Naive B cell (primary cell): ENCODE results near the gene ZGLP1. TPM values are rescaled to one million over a fixed set of nuclear protein-coding genes. Genes with fewer than 3 reads are reported as not detected.

Source experiments
- ATAC-seq, 2 donors: fragments of 150-1000 bp; cut with Tn5 transposase; 2 replicates each; pipeline ENCODE4 v1.10.0; 2021; ENCODE audit warnings: low read depth in 2 of 2, mild to moderate bottlenecking in 2 of 2, moderate library complexity in 2 of 2
- DNase-seq: peaks from one replicate; pipeline ENCODE4 v3.0.0; 2022
- H3K27ac Mint-ChIP-seq, 6 donors: one replicate each; pipeline ENCODE4 v1.8.0; 2020 to 2022; ENCODE audit warnings: mild to moderate bottlenecking in 6 of 6, mixed read lengths in 6 of 6, moderate library complexity in 5 of 6, inconsistent platforms in 2 of 6
- H3K27me3 Mint-ChIP-seq, 3 donors: one replicate each; pipeline ENCODE4 v1.8.0; 2021 to 2022; ENCODE audit warnings: mixed read lengths in 3 of 3, mild to moderate bottlenecking in 1 of 3
- H3K36me3 Mint-ChIP-seq, 2 donors: one replicate each; pipeline ENCODE4 v1.8.0; 2020 to 2022; ENCODE audit warnings: mixed read lengths in 2 of 2, inconsistent platforms in 1 of 2, mild to moderate bottlenecking in 1 of 2
- H3K4me1 Mint-ChIP-seq, 3 donors: one replicate each; pipeline ENCODE4 v1.8.0; 2020 to 2022; ENCODE audit warnings: mixed read lengths in 3 of 3, inconsistent platforms in 1 of 3, mild to moderate bottlenecking in 1 of 3, moderate library complexity in 1 of 3
- H3K4me3 Mint-ChIP-seq, 8 donors: one replicate each; pipeline ENCODE4 v1.8.0; 2020 to 2022; ENCODE audit warnings: mild to moderate bottlenecking in 8 of 8, mixed read lengths in 8 of 8, moderate library complexity in 8 of 8, inconsistent platforms in 2 of 8
- H3K9me3 Mint-ChIP-seq, 7 donors: one replicate each; pipeline ENCODE4 v1.8.0; 2020 to 2022; ENCODE audit warnings: mixed read lengths in 7 of 7, mild to moderate bottlenecking in 5 of 7, inconsistent platforms in 2 of 7, moderate library complexity in 1 of 7
- polyA plus RNA-seq, 6 donors: library from polyadenylated mRNA; unstranded; fragments of 300-500 nt; fragmentation: Illumina TruSeq; gene quantifications; one replicate each; pipeline ENCODE4 v1.2.3, GENCODE V29; 2021; ENCODE audit warnings: low read depth in 6 of 6

ZGLP1 gene
- polyA plus RNA-seq, 6 donors from 2014 or later = 0.73 to 0.86 TPM; not detected in 4

DNA sequence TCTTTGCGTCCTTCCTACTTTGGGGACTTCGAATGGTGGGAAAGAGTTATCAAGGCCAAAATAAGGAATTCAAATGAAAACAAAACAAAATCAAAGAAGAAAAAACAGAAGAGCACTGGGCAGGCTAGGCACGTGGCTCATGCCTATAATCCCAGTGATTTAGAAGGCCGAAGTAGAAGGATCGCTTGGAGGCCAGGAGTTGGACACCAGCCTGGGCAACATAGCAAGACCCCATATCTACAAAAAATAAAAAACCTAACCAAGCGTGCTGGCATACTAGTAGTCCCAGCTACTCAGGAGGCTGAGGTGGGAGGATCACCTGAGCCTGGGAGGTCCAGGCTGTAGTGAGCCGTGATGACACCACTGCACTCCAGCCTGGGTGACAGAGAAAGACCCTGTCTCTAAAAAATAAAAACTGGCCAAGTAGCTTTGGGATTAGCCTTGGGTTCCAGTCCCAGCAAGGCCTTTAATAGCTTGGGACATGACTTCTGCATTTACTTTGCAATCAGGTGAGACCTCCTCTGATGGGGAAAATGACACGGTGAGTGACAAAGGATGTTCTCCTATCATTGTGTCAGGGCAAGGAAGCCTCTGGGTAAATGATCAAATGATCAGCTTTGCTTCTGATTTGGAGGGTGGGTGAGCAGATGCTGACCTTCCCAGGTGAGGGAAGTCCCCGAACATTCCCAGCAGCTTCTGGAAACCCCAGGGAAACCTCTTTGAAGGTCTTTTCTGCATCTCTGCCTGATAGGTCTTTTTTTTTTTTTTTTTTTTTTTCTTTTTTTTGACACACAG, 31.6 kb downstream of the ZGLP1 start:
- no peak overlapping the region for H3K4me3 Mint-ChIP-seq
- H3K36me3 Mint-ChIP-seq = peaks cover 0 to 5% of the 10 kb centered on the region in 2 donors
- H3K27me3 Mint-ChIP-seq = no peaks in the 10 kb centered on the region

DNA sequence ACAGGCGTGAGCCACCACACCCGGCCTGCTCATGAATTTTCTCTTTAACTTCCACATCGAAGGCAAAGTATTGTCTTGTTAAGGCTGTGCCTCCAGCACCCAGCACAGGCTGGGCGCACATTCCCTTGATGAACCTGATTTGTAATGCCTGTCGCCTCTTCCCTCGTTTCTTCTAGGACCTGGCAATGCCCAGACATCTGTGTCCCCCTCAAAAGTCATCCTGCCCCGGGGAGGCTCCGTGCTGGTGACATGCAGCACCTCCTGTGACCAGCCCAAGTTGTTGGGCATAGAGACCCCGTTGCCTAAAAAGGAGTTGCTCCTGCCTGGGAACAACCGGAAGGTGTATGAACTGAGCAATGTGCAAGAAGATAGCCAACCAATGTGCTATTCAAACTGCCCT, 35.0 kb downstream of the ZGLP1 start:
- DNase-seq = no peak
- peak overlapping the region in 1 of 8 donors; percentile 65 for H3K4me3 Mint-ChIP-seq
- H3K9me3 Mint-ChIP-seq = no peaks in the 10 kb centered on the region
- no peak for ATAC-seq
- H3K27ac Mint-ChIP-seq = peak overlapping the region in 5 of 6 donors; percentile 17 to 93 (median 85)
- H3K27me3 Mint-ChIP-seq = no peaks in the 10 kb centered on the region
- peaks cover 0 to 5% of the 10 kb centered on the region in 2 donors for H3K36me3 Mint-ChIP-seq
- peaks cover 28 to 40% (median 33%) of the 10 kb centered on the region in 3 donors for H3K4me1 Mint-ChIP-seq

More for the DNA sequence above, 31.6 kb downstream of the ZGLP1 start:
- H3K9me3 Mint-ChIP-seq = no peaks in the 10 kb centered on the region
- H3K27ac Mint-ChIP-seq = peak overlapping the region in 4 of 6 donors; percentile 27 to 79 (median 38)
- H3K4me1 Mint-ChIP-seq = peaks cover 12 to 21% (median 14%) of the 10 kb centered on the region in 3 donors
- no peak for DNase-seq
- ATAC-seq = no peak

DNA sequence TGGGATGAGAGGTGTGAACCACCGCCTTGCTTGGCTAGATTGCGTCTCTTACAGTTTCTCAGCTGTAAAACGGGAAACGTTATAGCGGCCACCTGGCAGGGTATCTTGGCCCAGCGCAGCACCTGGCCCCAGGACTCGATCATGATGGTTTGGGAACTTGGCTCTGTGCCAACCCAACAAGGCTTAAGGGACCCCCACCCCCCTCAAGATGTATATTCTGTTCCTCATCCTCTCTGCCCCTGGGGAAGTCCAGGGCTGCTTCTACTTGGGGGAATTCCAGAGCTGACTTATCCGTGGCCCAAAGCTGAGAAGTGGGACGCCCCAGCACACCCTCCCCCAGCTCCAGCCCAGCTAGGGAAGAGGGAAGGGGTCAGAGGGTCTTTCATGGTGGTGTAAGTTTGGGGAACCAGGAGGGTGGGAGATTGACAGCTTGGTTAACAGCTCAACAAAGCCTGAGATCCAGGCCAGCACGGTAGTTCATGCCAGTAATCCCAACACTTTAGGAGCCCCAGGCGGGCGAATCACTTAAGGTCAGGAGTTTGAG, 38.0 kb downstream of the ZGLP1 start:
- H3K27me3 Mint-ChIP-seq = no peaks in the 10 kb centered on the region
- peaks cover 23 to 38% (median 36%) of the 10 kb centered on the region in 3 donors for H3K4me1 Mint-ChIP-seq
- peak overlapping the region; percentile 97 to 100 (median 99) for H3K27ac Mint-ChIP-seq
- peaks cover 0 to 5% of the 10 kb centered on the region in 2 donors for H3K36me3 Mint-ChIP-seq
- H3K9me3 Mint-ChIP-seq = no peaks in the 10 kb centered on the region
- peak; percentile 86 for DNase-seq
- peak; percentile 53 to 56 for ATAC-seq
- peak overlapping the region; percentile 84 to 96 (median 90) for H3K4me3 Mint-ChIP-seq

DNA sequence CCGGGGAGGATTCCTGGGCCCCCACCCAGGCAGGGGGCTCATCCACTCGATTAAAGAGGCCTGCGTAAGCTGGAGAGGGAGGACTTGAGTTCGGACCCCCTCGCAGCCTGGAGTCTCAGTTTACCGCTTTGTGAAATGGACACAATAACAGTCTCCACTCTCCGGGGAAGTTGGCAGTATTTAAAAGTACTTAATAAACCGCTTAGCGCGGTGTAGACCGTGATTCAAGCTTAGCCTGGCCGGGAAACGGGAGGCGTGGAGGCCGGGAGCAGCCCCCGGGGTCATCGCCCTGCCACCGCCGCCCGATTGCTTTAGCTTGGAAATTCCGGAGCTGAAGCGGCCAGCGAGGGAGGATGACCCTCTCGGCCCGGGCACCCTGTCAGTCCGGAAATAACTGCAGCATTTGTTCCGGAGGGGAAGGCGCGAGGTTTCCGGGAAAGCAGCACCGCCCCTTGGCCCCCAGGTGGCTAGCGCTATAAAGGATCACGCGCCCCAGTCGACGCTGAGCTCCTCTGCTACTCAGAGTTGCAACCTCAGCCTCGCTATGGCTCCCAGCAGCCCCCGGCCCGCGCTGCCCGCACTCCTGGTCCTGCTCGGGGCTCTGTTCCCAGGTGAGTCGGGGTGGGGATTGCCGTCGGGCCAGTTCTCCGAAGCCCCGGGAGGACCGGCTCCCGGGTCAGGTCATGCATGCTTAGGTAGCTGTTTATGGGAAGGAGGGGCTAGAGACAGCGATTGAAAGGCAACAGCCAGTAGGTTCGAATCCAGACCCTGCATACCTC, 38.8 kb downstream of the ZGLP1 start, which contains the start of gene ICAM1:
ICAM1 (plus strand) TSS at position 505 of the 779 bp plus-strand sequence; CDS start at position 545, 40 bp downstream.
- H3K9me3 Mint-ChIP-seq = no peaks in the 10 kb centered on the region
- no peaks in the 10 kb centered on the region for H3K27me3 Mint-ChIP-seq
- peak within 1 kb of the TSS; percentile 97 to 100 (median 99) for H3K27ac Mint-ChIP-seq
- H3K36me3 Mint-ChIP-seq = peaks cover 0 to 5% of the 10 kb centered on the region in 2 donors
- H3K4me1 Mint-ChIP-seq = peaks cover 23 to 38% (median 36%) of the 10 kb centered on the region in 3 donors
- ATAC-seq (peak; percentile 44 to 46), DNase-seq (peak; percentile 81)
- H3K4me3 Mint-ChIP-seq = peak within 1 kb of the TSS; percentile 84 to 96 (median 90)

DNA sequence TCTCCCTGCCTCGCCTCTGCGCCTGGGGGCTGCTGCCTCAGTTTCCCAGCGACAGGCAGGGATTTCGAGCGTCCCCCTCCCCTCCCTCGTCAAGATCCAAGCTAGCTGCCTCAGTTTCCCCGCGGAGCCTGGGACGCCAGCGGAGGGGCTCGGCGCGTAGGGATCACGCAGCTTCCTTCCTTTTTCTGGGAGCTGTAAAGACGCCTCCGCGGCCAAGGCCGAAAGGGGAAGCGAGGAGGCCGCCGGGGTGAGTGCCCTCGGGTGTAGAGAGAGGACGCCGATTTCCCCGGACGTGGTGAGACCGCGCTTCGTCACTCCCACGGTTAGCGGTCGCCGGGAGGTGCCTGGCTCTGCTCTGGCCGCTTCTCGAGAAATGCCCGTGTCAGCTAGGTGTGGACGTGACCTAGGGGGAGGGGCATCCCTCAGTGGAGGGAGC, 39.4 kb downstream of the ZGLP1 start:
- ATAC-seq (peak; percentile 59 to 66), DNase-seq (peak; percentile 92)
- Mint-ChIP-seq H3K36me3 (peaks cover 0 to 5% of the 10 kb centered on the region in 2 donors), H3K9me3 (no peaks in the 10 kb centered on the region), H3K4me3 (peak overlapping the region; percentile 84 to 96 (median 90)), H3K4me1 (peaks cover 23 to 38% (median 36%) of the 10 kb centered on the region in 3 donors), H3K27ac (peak overlapping the region; percentile 97 to 100 (median 99)), H3K27me3 (no peaks in the 10 kb centered on the region)

DNA sequence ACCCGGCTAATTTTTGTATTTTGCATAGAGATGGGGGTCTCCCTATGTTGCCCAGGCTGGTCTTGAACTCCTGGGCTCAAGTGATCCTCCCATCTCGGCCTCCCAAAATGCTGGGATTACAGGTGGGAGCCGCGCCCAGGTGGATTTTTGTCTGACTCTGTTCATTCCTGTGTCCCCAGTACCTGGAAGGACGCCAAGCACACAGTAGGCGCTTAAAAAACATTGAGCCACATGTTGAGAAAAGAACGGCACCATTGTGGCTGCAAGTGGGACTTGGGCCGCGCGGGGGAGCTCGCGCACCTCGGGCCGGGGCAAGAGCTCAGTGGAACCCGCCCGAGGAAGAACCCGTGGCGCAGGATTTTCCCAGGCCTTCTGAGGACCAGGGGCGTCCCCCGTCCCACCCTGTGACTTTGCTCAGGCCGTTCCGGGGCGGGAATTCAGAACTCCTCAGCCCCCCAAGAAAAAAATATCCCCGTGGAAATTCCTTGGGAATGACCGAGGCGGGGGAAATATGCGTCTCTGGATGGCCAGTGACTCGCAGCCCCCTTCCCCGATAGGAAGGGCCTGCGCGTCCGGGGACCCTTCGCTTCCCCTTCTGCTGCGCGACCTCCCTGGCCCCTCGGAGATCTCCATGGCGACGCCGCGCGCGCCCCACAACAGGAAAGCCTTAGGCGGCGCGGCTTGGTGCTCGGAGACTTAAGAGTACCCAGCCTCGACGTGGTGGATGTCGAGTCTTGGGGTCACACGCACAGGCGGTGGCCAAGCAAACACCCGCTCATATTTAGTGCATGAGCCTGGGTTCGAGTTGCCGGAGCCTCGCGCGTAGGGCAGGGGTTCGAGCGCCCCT, 40.1 kb downstream of the ZGLP1 start:
- Mint-ChIP-seq H3K36me3 (peaks cover 0 to 5% of the 10 kb centered on the region in 2 donors), H3K4me1 (peaks cover 23 to 38% (median 34%) of the 10 kb centered on the region in 3 donors), H3K4me3 (peak overlapping the region; percentile 84 to 96 (median 90)), H3K27ac (peak overlapping the region; percentile 97 to 100 (median 99)), H3K9me3 (no peaks in the 10 kb centered on the region), H3K27me3 (no peaks in the 10 kb centered on the region)
- peak; percentile 84 for DNase-seq
- peak; percentile 49 to 54 for ATAC-seq

DNA sequence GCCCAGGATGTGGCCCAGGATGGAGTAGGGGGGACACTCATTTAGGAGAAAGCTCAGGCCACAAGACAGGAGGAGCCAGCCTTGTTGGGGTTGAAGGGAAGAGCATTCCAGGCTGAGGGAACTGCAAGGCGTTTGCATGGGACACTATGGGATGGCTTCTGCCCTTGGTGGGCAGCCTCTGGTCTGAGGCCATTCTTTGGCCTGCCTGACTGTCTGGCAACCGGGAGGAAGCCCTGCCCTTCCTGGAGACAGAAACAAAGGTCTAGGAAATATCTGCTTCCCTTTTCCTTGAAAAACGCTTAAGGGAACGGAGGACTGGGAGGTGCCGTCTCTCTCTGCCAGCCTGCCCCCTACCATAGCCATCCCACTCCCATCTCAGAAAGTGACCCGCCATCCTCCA, 41.5 kb downstream of the ZGLP1 start:
- no peaks in the 10 kb centered on the region for H3K27me3 Mint-ChIP-seq
- peak overlapping the region in 1 of 6 donors; percentile 42 for H3K27ac Mint-ChIP-seq
- peaks cover 19 to 33% (median 30%) of the 10 kb centered on the region in 3 donors for H3K4me1 Mint-ChIP-seq
- DNase-seq = no peak
- H3K4me3 Mint-ChIP-seq = peak overlapping the region in 1 of 8 donors; percentile 66
- no peaks in the 10 kb centered on the region for H3K36me3 Mint-ChIP-seq
- H3K9me3 Mint-ChIP-seq = no peaks in the 10 kb centered on the region
- no peak for ATAC-seq

DNA sequence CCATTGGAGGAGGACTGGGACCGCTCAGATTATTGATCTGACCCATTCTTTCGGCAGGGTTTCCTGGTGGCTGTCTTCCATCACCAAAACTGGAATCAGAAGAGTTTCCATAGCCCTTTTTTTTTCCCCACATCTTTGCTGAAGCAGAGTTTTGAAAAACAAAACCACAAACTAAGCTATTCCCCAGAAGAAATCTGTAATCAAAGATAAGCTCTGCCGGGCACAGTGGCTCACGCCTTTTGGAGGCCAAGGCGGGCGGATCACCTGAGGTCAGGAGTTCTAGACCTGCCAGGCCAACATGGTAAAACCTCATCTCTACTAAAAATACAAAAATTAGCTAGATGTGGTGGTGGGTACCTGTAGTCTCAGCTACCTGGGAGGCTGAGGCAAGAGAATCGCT, 42.9 kb downstream of the ZGLP1 start:
- H3K36me3 Mint-ChIP-seq = no peaks in the 10 kb centered on the region
- DNase-seq (no peak), ATAC-seq (no peak)
- H3K9me3 Mint-ChIP-seq = no peaks in the 10 kb centered on the region
- H3K27ac Mint-ChIP-seq = peak overlapping the region in 2 of 6 donors; percentile 21 to 66
- no peak overlapping the region for H3K4me3 Mint-ChIP-seq
- H3K4me1 Mint-ChIP-seq = peaks cover 13 to 24% (median 20%) of the 10 kb centered on the region in 3 donors
- H3K27me3 Mint-ChIP-seq = no peaks in the 10 kb centered on the region

DNA sequence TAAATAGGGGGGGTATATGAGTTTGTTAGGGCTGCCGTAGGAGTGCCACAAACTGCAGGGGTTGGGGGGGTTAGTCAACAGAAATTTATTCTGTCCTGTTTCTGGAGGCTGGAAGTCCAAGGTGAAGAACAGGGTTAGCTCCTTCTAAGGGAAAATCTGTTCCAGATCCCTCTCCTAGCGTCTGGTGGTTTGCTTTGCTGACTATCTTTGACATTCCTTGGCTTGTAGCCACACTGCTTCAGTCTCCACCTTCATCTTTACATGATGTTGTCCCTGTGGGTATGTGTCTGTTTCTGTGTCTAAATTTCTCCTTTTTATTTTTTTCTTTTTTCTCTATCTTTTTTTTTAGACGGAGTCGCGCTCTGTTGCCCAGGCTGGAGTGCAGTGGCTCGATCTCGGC, 46.8 kb downstream of the ZGLP1 start:
- Mint-ChIP-seq H3K27me3 (no peaks in the 10 kb centered on the region), H3K27ac (no peak overlapping the region), H3K4me1 (peaks cover 0 to 5% (median 0%) of the 10 kb centered on the region in 3 donors)

DNA sequence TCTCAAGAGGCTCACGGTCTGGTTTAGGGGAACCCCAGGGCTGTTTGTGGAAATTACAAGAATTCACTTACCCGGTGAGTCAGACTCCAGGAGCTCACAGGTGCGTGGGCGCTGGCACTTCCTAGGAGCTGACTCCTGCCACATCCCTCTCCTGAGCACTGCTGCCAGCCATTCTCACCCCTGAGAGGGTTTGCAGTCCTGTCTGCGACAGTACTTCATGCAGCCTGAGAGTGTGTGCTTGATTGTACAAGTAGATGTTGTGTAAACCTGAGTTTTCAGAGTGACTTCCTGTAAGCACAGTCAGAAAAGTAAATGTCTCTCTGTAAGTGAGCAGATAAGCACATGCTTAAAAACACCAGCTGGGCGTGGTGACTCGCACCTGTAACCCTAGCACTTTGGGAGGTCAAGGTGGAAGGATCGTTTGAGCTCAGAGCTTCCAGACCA, 49.5 kb downstream of the ZGLP1 start:
- H3K27ac Mint-ChIP-seq = peak overlapping the region in 1 of 6 donors; percentile 54
- peaks cover 10 to 20% of the 10 kb centered on the region in 2 donors for H3K36me3 Mint-ChIP-seq
- H3K27me3 Mint-ChIP-seq = no peaks in the 10 kb centered on the region
- DNase-seq (no peak), ATAC-seq (no peak)
- H3K9me3 Mint-ChIP-seq = no peaks in the 10 kb centered on the region
- peaks cover 0 to 21% (median 11%) of the 10 kb centered on the region in 3 donors for H3K4me1 Mint-ChIP-seq
- no peak overlapping the region for H3K4me3 Mint-ChIP-seq

More for the DNA sequence above, 46.8 kb downstream of the ZGLP1 start:
- no peak overlapping the region for H3K4me3 Mint-ChIP-seq
- DNase-seq = no peak
- peaks cover under 1 to 3% of the 10 kb centered on the region in 2 donors for H3K36me3 Mint-ChIP-seq
- H3K9me3 Mint-ChIP-seq = no peaks in the 10 kb centered on the region
- ATAC-seq = no peak

DNA sequence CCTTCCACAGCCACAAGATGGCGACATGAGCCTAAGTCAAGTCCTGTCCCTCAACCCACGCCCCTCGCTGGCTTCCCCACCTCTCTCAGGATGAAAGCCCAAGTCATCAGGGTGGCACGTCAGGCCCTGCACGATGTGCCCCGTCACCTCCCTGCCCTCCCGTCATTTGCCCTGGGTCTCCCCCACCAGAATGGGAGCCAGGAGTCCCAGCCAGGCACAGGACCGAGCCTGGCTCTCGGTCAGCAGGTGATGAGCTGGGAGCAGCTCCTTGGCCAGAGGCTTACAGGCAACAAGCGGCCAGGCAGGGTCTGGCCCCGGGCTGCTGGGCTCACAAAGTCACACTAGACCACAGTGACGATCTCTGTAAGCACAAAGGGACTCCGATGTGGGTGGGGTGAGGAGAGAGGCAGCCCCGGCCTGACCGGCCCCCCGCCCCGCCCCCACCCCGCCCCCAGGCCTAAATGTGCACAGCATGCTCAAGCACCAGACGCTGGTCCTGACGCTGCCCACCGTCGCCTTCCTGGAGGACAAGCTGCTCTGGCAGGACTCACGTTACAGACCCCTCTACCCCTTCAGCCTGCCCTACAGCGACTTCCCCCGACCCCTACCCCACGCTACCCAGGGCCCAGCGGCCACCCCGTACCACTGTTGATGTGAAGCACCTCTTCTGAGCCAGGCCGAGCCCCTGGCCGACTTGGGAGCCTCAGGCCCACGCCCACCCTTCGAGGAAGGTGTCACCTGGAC, 50.3 kb downstream of the ZGLP1 start:
- Mint-ChIP-seq H3K4me3 (peak overlapping the region in 1 of 8 donors; percentile 64), H3K4me1 (peaks cover 2 to 25% (median 11%) of the 10 kb centered on the region in 3 donors), H3K36me3 (peaks cover 12 to 22% of the 10 kb centered on the region in 2 donors), H3K27me3 (no peaks in the 10 kb centered on the region), H3K27ac (peak overlapping the region in 1 of 6 donors; percentile 69), H3K9me3 (no peaks in the 10 kb centered on the region)
- ATAC-seq (peak; percentile 88 to 97), DNase-seq (peak; percentile 78)
